A549 (cell line): Measurements from ENCODE around the gene KIAA0825. TPM values are rescaled to one million over a fixed set of nuclear protein-coding genes. Genes with fewer than 3 reads are reported as not detected.
A peak's percentile ranks its signal among the peaks of the same experiment; 100 is the strongest.

Experiments used
- CBX2 ChIP-seq: fragments of 200-600 bp; sonication (generic); IDR thresholded peaks from 2 replicates; pipeline ENCODE4 v1.6.1; 2016; ENCODE audit warnings: low read depth, mild to moderate bottlenecking, borderline replicate concordance
- CBX8 ChIP-seq: fragments of 200-600 bp; sonication (generic); IDR thresholded peaks from 2 replicates; pipeline ENCODE4 v1.6.1; 2016
- CEBPB ChIP-seq, 2 experiments: fragments of >200 bp in 1 of 2; sonication (Bioruptor Twin) in 1 of 2; formaldehyde crosslinking in 1 of 2; IDR thresholded peaks; 2 replicates each; pipeline ENCODE4 v1.6.1; 2012 to 2016
- CHD2 ChIP-seq: fragments of 150-350 bp; IDR thresholded peaks from 2 replicates; pipeline ENCODE4 v1.6.1; 2014; ENCODE audit warnings: low read length; ENCODE audit not compliant: partially characterized antibody
- CHD4 ChIP-seq: fragments of 200-600 bp; sonication (generic); IDR thresholded peaks from 2 replicates; pipeline ENCODE4 v1.6.1; 2016; ENCODE audit warnings: antibody characterized with exemption, mild to moderate bottlenecking, borderline replicate concordance
- EHF ChIP-seq: fragments of 250-450 bp; sonication (Bioruptor Pico); IDR thresholded peaks from 2 replicates; pipeline ENCODE4 v1.5.0; 2020; ENCODE audit warnings: mild to moderate bottlenecking
- EHMT2 ChIP-seq: fragments of 200-600 bp; sonication (generic); IDR thresholded peaks from 2 replicates; pipeline ENCODE4 v1.6.1; 2016; ENCODE audit warnings: antibody characterized with exemption, low read depth, mild to moderate bottlenecking, moderate library complexity
- HOXA7 ChIP-seq: fragments of 250-450 bp; sonication (Bioruptor Pico); IDR thresholded peaks from 2 replicates; pipeline ENCODE4 v1.5.0; 2020; ENCODE audit warnings: mild to moderate bottlenecking, moderate library complexity
- HOXB5 ChIP-seq: fragments of 250-450 bp; sonication (Bioruptor Pico); IDR thresholded peaks from 2 replicates; pipeline ENCODE4 v1.5.0; 2020; ENCODE audit warnings: mild to moderate bottlenecking, moderate library complexity
- KDM5A ChIP-seq: fragments of 200-600 bp; sonication (generic); IDR thresholded peaks from 2 replicates; pipeline ENCODE4 v1.6.1; 2016; ENCODE audit warnings: antibody characterized with exemption, mild to moderate bottlenecking
- MAZ ChIP-seq: fragments of 150-350 bp; IDR thresholded peaks from 2 replicates; pipeline ENCODE4 v1.6.1; 2014; ENCODE audit warnings: antibody characterized with exemption, low read depth, low read length, borderline replicate concordance
- NFE2L2 ChIP-seq: fragments of 150-350 bp; conservative IDR thresholded peaks from 2 replicates; pipeline ENCODE4 v1.6.1; 2014; ENCODE audit warnings: low read length
- PHF8 ChIP-seq: fragments of 200-600 bp; sonication (generic); IDR thresholded peaks from 2 replicates; pipeline ENCODE4 v1.6.1; 2016; ENCODE audit warnings: low read depth, mild to moderate bottlenecking, antibody characterized with exemption, moderate library complexity, borderline replicate concordance
- RAD21 ChIP-seq, 2 experiments: fragments of >200 bp in 1 of 2; sonication (Bioruptor Twin) in 1 of 2; formaldehyde crosslinking in 1 of 2; IDR thresholded peaks in 1 of 2; conservative IDR thresholded peaks in 1 of 2; 2 replicates in 1 of 2; 3 replicates in 1 of 2; pipeline ENCODE4 v1.6.1; 2012 to 2018; ENCODE audit warnings: inconsistent platforms in 1 of 2
- RARB ChIP-seq: fragments of 250-450 bp; sonication (Bioruptor Pico); IDR thresholded peaks from 2 replicates; pipeline ENCODE4 v1.8.0; 2021; ENCODE audit warnings: mild to moderate bottlenecking, moderate library complexity
- RCOR1 ChIP-seq: fragments of 150-350 bp; IDR thresholded peaks from 2 replicates; pipeline ENCODE4 v1.6.1; 2014; ENCODE audit warnings: antibody characterized with exemption, low read length, low read depth
- SMC3 ChIP-seq: fragments of >200 bp; sonication (Bioruptor Twin); formaldehyde crosslinking; IDR thresholded peaks from 3 replicates; pipeline ENCODE4 v1.6.1; 2018; ENCODE audit warnings: inconsistent platforms
- TFCP2L1 ChIP-seq: fragments of 250-450 bp; sonication (Bioruptor Pico); IDR thresholded peaks from 2 replicates; pipeline ENCODE4 v1.5.0; 2021; ENCODE audit warnings: mild to moderate bottlenecking
- TP53 ChIP-seq: fragments of 250-450 bp; sonication (Bioruptor Pico); IDR thresholded peaks from 2 replicates; pipeline ENCODE4 v1.5.0; 2021; ENCODE audit warnings: mild to moderate bottlenecking, moderate library complexity
- ZC3H11A ChIP-seq: fragments of 450-650 bp; IDR thresholded peaks from 2 replicates; pipeline ENCODE4 v1.6.1; 2014; ENCODE audit warnings: antibody characterized with exemption, mild to moderate bottlenecking
- ZFP36 ChIP-seq: fragments of 450-650 bp; IDR thresholded peaks from 2 replicates; pipeline ENCODE4 v1.6.1; 2014; ENCODE audit warnings: borderline replicate concordance; ENCODE audit not compliant: partially characterized antibody
- ZSCAN20 ChIP-seq: fragments of 250-450 bp; sonication (Bioruptor Pico); IDR thresholded peaks from 2 replicates; pipeline ENCODE4 v1.8.0; 2022; ENCODE audit warnings: mild to moderate bottlenecking, moderate library complexity
- polyA plus RNA-seq, 4 experiments: library from polyadenylated mRNA; depleted of rRNA in 3 of 4; stranded (reverse); fragments of >200 nt; fragmentation: RNase III in 1 of 4; extraction: RNeasy Plus Mini Kit Qiagen cat#74134 plus additional on column Dnase treatment in 1 of 4; gene quantifications; 2 replicates in 3 of 4; 3 replicates in 1 of 4; pipeline ENCODE4 v1.2.3, GENCODE V29; 2011 to 2017
- TF ChIP-seq, protein P1 (sequence below): fragments of 150-350 bp; IDR thresholded peaks from 2 replicates; pipeline ENCODE4 v1.6.1; 2014; ENCODE audit warnings: low read depth, mild to moderate bottlenecking, low read length
- TF ChIP-seq, protein P2 (sequence below): fragments of >200 bp; sonication (Bioruptor Twin); formaldehyde crosslinking; IDR thresholded peaks from 2 replicates; pipeline ENCODE4 v1.6.1; 2016
- TF ChIP-seq, protein P3 (sequence below): fragments of >200 bp; sonication (Bioruptor Twin); formaldehyde crosslinking; IDR thresholded peaks from 3 replicates; pipeline ENCODE4 v1.6.1; 2016
- TF ChIP-seq, protein P4 (sequence below): IDR thresholded peaks from 2 replicates; pipeline ENCODE4 v1.6.1; 2012
- TF ChIP-seq, protein P5 (sequence below): fragments of 250-450 bp; sonication (Bioruptor Pico); IDR thresholded peaks from 2 replicates; pipeline ENCODE4 v1.5.0; 2021; ENCODE audit warnings: mild to moderate bottlenecking, moderate library complexity, borderline replicate concordance
- TF ChIP-seq, protein P6 (sequence below): fragments of 200-600 bp; sonication (generic); IDR thresholded peaks from 2 replicates; pipeline ENCODE4 v1.6.1; 2016; ENCODE audit warnings: antibody characterized with exemption, mild to moderate bottlenecking, moderate library complexity
- TF ChIP-seq, protein P7 (sequence below): IDR thresholded peaks from 2 replicates; pipeline ENCODE4 v1.6.1; 2012; ENCODE audit warnings: low read depth, borderline replicate concordance
- TF ChIP-seq, protein P8 (sequence below): IDR thresholded peaks from 2 replicates; pipeline ENCODE4 v1.6.1; 2012

Gene KIAA0825
- polyA plus RNA-seq, 2 of the 4 experiments (the other 2 are of a cell fraction): 0.57 to 0.80 TPM

DNA sequence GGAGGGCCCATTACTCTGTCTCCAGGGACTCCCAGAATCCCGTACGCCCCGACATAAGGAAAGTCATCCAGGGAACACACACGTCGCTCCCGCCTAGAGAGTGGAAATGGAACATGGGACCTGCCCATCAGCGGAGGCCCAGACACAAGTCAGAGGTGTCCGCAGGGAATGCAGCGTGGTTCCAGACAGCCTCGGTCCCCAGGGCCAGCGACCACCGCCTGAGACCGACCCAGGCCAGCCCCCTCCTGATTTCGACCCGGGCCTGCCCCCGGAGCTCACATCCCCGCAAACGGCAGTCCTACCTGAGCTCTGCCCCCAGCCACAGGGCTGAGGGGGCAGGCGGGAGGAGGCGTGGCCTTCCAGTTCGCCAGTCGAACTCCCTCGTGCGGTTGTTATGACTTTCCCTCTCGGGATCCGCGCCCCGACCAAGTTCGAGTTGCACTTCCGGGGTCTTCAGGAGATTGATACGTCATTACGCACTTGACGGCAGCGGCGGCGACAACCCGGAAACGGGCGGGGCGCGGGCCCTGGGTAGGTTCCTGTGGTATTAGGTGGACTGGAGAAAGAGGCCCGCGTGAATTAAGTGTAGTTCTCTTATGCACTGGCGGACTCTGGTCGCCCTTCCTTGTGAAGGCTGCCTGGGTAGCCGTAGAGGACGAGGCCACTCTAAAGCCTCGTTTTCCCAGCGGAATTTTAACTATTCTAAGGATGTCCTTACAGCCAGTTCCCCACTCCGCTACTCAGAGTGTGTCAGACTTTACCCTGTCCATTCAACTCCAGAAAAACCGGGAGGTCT, 507.0 kb downstream of the KIAA0825 start (continued):
- TF ChIP-seq, protein P1, sequence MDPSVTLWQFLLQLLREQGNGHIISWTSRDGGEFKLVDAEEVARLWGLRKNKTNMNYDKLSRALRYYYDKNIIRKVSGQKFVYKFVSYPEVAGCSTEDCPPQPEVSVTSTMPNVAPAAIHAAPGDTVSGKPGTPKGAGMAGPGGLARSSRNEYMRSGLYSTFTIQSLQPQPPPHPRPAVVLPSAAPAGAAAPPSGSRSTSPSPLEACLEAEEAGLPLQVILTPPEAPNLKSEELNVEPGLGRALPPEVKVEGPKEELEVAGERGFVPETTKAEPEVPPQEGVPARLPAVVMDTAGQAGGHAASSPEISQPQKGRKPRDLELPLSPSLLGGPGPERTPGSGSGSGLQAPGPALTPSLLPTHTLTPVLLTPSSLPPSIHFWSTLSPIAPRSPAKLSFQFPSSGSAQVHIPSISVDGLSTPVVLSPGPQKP: no peak
- TF ChIP-seq ZC3H11A: no peak
- TF ChIP-seq, protein P2, sequence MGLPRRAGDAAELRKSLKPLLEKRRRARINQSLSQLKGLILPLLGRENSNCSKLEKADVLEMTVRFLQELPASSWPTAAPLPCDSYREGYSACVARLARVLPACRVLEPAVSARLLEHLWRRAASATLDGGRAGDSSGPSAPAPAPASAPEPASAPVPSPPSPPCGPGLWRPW: no peak
- TF ChIP-seq HOXB5 (CRISPR knock-in tag): 0 out of 2 replicates have a peak, but pooled peaks have one; percentile 37
- no peak for TF ChIP-seq CHD2
- TF ChIP-seq, protein P3, sequence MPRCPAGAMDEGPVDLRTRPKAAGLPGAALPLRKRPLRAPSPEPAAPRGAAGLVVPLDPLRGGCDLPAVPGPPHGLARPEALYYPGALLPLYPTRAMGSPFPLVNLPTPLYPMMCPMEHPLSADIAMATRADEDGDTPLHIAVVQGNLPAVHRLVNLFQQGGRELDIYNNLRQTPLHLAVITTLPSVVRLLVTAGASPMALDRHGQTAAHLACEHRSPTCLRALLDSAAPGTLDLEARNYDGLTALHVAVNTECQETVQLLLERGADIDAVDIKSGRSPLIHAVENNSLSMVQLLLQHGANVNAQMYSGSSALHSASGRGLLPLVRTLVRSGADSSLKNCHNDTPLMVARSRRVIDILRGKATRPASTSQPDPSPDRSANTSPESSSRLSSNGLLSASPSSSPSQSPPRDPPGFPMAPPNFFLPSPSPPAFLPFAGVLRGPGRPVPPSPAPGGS: peak; percentile 68; the same call in 1 of the 3 replicates
- peak in 1 of 2 experiments; percentile 38; a peak in 3 of 5 replicates for TF ChIP-seq RAD21 (conservative IDR thresholded peaks at IDR 0.05 in 1 of 2, IDR thresholded peaks at IDR 0.05 in 1 of 2)
- TF ChIP-seq TP53 (CRISPR knock-in tag): no peak
- TF ChIP-seq ZSCAN20: no peak
- 0 out of 2 replicates have a peak, but pooled peaks have one; percentile 72 for TF ChIP-seq HOXA7 (CRISPR knock-in tag)
- TF ChIP-seq TFCP2L1 (CRISPR knock-in tag): no peak
- no peak for TF ChIP-seq KDM5A
- TF ChIP-seq PHF8: peak; percentile 84
- TF ChIP-seq, protein P4, sequence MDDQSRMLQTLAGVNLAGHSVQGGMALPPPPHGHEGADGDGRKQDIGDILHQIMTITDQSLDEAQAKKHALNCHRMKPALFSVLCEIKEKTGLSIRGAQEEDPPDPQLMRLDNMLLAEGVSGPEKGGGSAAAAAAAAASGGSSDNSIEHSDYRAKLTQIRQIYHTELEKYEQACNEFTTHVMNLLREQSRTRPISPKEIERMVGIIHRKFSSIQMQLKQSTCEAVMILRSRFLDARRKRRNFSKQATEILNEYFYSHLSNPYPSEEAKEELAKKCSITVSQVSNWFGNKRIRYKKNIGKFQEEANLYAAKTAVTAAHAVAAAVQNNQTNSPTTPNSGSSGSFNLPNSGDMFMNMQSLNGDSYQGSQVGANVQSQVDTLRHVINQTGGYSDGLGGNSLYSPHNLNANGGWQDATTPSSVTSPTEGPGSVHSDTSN: no peak
- no peak for TF ChIP-seq ZFP36
- TF ChIP-seq CBX2: no peak
- no peak for TF ChIP-seq EHMT2
- TF ChIP-seq RARB (CRISPR knock-in tag): no peak
- TF ChIP-seq CBX8: no peak
- TF ChIP-seq NFE2L2: no peak
- TF ChIP-seq CHD4: no peak
- TF ChIP-seq, protein P5, sequence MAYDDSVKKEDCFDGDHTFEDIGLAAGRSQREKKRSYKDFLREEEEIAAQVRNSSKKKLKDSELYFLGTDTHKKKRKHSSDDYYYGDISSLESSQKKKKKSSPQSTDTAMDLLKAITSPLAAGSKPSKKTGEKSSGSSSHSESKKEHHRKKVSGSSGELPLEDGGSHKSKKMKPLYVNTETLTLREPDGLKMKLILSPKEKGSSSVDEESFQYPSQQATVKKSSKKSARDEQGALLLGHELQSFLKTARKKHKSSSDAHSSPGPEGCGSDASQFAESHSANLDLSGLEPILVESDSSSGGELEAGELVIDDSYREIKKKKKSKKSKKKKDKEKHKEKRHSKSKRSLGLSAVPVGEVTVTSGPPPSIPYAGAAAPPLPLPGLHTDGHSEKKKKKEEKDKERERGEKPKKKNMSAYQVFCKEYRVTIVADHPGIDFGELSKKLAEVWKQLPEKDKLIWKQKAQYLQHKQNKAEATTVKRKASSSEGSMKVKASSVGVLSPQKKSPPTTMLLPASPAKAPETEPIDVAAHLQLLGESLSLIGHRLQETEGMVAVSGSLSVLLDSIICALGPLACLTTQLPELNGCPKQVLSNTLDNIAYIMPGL (CRISPR knock-in tag): no peak
- TF ChIP-seq, protein P6, sequence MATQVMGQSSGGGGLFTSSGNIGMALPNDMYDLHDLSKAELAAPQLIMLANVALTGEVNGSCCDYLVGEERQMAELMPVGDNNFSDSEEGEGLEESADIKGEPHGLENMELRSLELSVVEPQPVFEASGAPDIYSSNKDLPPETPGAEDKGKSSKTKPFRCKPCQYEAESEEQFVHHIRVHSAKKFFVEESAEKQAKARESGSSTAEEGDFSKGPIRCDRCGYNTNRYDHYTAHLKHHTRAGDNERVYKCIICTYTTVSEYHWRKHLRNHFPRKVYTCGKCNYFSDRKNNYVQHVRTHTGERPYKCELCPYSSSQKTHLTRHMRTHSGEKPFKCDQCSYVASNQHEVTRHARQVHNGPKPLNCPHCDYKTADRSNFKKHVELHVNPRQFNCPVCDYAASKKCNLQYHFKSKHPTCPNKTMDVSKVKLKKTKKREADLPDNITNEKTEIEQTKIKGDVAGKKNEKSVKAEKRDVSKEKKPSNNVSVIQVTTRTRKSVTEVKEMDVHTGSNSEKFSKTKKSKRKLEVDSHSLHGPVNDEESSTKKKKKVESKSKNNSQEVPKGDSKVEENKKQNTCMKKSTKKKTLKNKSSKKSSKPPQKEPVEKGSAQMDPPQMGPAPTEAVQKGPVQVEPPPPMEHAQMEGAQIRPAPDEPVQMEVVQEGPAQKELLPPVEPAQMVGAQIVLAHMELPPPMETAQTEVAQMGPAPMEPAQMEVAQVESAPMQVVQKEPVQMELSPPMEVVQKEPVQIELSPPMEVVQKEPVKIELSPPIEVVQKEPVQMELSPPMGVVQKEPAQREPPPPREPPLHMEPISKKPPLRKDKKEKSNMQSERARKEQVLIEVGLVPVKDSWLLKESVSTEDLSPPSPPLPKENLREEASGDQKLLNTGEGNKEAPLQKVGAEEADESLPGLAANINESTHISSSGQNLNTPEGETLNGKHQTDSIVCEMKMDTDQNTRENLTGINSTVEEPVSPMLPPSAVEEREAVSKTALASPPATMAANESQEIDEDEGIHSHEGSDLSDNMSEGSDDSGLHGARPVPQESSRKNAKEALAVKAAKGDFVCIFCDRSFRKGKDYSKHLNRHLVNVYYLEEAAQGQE: no peak
- no peak for TF ChIP-seq MAZ
- TF ChIP-seq, protein P7, sequence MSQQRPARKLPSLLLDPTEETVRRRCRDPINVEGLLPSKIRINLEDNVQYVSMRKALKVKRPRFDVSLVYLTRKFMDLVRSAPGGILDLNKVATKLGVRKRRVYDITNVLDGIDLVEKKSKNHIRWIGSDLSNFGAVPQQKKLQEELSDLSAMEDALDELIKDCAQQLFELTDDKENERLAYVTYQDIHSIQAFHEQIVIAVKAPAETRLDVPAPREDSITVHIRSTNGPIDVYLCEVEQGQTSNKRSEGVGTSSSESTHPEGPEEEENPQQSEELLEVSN: peak; percentile 84
- no peak for TF ChIP-seq CEBPB (IDR thresholded peaks at IDR 0.05)
- TF ChIP-seq, protein P8, sequence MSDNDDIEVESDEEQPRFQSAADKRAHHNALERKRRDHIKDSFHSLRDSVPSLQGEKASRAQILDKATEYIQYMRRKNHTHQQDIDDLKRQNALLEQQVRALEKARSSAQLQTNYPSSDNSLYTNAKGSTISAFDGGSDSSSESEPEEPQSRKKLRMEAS: peak; percentile 92
- TF ChIP-seq RCOR1: no peak
- 0 out of 3 replicates have a peak, but pooled peaks have one; percentile 41 for TF ChIP-seq SMC3
- TF ChIP-seq EHF (CRISPR knock-in tag): 0 out of 2 replicates have a peak, but pooled peaks have one; percentile 71
